GM18907 (cell line): Measurements from ENCODE around the gene GABRR3.
"Not testable (repeated sequence)": the region's sequence is repeated elsewhere in the genome, so short reads cannot be mapped to it uniquely, and the experiment has no call there.

Experiments
- ATAC-seq: cut with Tn5 transposase; IDR thresholded peaks from one replicate; pipeline ENCODE4 v1.9.1; 2021; ENCODE audit warnings: mild to moderate bottlenecking, moderate library complexity; ENCODE audit not compliant: unreplicated experiment

GABRR3 gene

GRCh38 chr3:98022978-98023820, 11.9 kb downstream of the GABRR3 start:
- peak; percentile 64 for ATAC-seq

GRCh38 chr3:98021830-98022560, 13.1 kb downstream of the GABRR3 start:
- ATAC-seq: no peak

GRCh38 chr3:98020412-98020811, 14.7 kb downstream of the GABRR3 start:
- no peak for ATAC-seq

GRCh38 chr3:98018301-98018700, 16.8 kb downstream of the GABRR3 start:
- ATAC-seq: no peak

- ATAC-seq: no peak
Measured at GRCh38 chr3:98014268-98014585, 20.9 kb downstream of the GABRR3 start.

- no peak for ATAC-seq
Measured at GRCh38 chr3:98013411-98014267, 21.5 kb downstream of the GABRR3 start.

- no peak for ATAC-seq
Measured at GRCh38 chr3:98012979-98013378, 22.1 kb downstream of the GABRR3 start.

GRCh38 chr3:98010883-98011449, 24.1 kb downstream of the GABRR3 start:
- not testable (repeated sequence) for ATAC-seq

GRCh38 chr3:98010194-98010882, 24.8 kb downstream of the GABRR3 start:
- no peak for ATAC-seq

GRCh38 chr3:98008855-98009254, 26.3 kb downstream of the GABRR3 start:
- peak; percentile 71 for ATAC-seq

GRCh38 chr3:98005438-98005837, 29.7 kb downstream of the GABRR3 start:
- no peak for ATAC-seq

- no peak for ATAC-seq
Measured at GRCh38 chr3:98004721-98005120, 30.4 kb downstream of the GABRR3 start.

GRCh38 chr3:98003306-98003969, 31.7 kb downstream of the GABRR3 start:
- ATAC-seq: peak; percentile 92

- ATAC-seq: no peak
Measured at GRCh38 chr3:98002717-98003116, 32.4 kb downstream of the GABRR3 start.

- ATAC-seq: no peak
Measured at GRCh38 chr3:97999994-98000393, 35.1 kb downstream of the GABRR3 start.

- ATAC-seq: no peak
Measured at GRCh38 chr3:97999103-97999502, 36.0 kb downstream of the GABRR3 start.

- no peak for ATAC-seq
Measured at GRCh38 chr3:97996988-97997387, 38.1 kb downstream of the GABRR3 start.

GRCh38 chr3:97994328-97994945, 40.7 kb downstream of the GABRR3 start:
- no peak for ATAC-seq

GRCh38 chr3:97993526-97993925, 41.6 kb downstream of the GABRR3 start:
- ATAC-seq: no peak
